ENCODE results near the gene TSPAN4. TPM values are rescaled to one million over a fixed set of nuclear protein-coding genes. Genes with fewer than 3 reads are reported as not detected.
A peak's percentile ranks its signal among the peaks of the same experiment; 100 is the strongest.

The TSPAN4 gene
- total RNA-seq, 3 donors from 2014 or later (not counting 1 experiment from before 2014, with no cell fraction given), result 11.2 to 18.6 (median 14.6) TPM

DNA sequence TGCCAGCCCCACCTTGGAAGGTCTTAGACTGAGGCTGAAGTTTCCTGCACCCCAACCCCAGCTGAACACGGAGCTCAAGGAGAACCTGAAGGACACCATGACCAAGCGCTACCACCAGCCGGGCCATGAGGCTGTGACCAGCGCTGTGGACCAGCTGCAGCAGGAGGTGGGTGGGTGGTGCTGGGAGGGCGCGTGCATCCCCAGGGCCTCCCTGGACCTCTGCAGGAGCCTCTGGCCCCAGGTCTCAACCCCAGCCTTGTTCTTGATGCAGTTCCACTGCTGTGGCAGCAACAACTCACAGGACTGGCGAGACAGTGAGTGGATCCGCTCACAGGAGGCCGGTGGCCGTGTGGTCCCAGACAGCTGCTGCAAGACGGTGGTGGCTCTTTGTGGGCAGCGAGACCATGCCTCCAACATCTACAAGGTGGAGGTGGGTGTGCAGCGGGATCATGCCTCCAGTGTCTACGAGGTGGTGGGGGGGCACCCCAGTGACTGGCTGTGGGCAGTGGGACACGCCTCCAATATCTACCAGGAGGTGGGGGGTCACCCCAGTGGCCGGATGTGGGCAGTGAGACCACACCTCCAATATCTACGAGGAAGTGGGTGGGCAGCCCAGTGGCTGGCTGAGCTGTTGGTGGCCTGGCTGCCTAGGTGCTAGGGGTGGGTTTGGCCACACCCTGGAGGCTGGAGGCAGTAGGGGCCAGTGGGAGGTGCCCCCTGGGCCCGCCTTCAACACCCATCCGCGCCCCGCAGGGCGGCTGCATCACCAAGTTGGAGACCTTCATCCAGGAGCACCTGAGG is 5.3 kb upstream of the TSPAN4 start:
- TF ChIP-seq, protein P1, sequence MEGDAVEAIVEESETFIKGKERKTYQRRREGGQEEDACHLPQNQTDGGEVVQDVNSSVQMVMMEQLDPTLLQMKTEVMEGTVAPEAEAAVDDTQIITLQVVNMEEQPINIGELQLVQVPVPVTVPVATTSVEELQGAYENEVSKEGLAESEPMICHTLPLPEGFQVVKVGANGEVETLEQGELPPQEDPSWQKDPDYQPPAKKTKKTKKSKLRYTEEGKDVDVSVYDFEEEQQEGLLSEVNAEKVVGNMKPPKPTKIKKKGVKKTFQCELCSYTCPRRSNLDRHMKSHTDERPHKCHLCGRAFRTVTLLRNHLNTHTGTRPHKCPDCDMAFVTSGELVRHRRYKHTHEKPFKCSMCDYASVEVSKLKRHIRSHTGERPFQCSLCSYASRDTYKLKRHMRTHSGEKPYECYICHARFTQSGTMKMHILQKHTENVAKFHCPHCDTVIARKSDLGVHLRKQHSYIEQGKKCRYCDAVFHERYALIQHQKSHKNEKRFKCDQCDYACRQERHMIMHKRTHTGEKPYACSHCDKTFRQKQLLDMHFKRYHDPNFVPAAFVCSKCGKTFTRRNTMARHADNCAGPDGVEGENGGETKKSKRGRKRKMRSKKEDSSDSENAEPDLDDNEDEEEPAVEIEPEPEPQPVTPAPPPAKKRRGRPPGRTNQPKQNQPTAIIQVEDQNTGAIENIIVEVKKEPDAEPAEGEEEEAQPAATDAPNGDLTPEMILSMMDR (IDR thresholded peaks at IDR 0.05), result no peak
- ATAC-seq (peak; percentile 5 to 65 (median 44)), DNase-seq (no peak)
- H3K36me3 ChIP-seq (ENCODE audit: control insufficient read depth, insufficient read depth, low read length), result peaks cover 23% of the 10 kb centered on the region
- intact Hi-C loops (cut with micrococcal nuclease), result no loop called here
- H3K27ac ChIP-seq (ENCODE audit: low read length), result peak overlapping the region; percentile 18
- Mint-ChIP-seq H3K27me3 (ENCODE audit: low read depth in 2 of 2) (no peaks in the 10 kb centered on the region), H3K4me3 (peak overlapping the region; percentile 79), H3K4me1 (peaks cover 7 to 28% of the 10 kb centered on the region in 2 donors), H3K9me3 (no peaks in the 10 kb centered on the region), H3K36me3 (no peaks in the 10 kb centered on the region), H3K27ac (peak overlapping the region; percentile 62 to 66)
- 77% methylated on average over 22 of the region's 22 CpGs for WGBS (ENCODE audit: insufficient coverage)
- no peak overlapping the region for H3K4me3 ChIP-seq (ENCODE audit: low read length)
- H3K27me3 ChIP-seq (ENCODE audit: control insufficient read depth, insufficient read depth, low read length), result no peaks in the 10 kb centered on the region
- H3K4me1 ChIP-seq (ENCODE audit: control insufficient read depth, insufficient read depth, low read length), result peaks cover 83% of the 10 kb centered on the region
- no peaks in the 10 kb centered on the region for H3K9me3 ChIP-seq (ENCODE audit: control insufficient read depth, insufficient read depth, low read length)

DNA sequence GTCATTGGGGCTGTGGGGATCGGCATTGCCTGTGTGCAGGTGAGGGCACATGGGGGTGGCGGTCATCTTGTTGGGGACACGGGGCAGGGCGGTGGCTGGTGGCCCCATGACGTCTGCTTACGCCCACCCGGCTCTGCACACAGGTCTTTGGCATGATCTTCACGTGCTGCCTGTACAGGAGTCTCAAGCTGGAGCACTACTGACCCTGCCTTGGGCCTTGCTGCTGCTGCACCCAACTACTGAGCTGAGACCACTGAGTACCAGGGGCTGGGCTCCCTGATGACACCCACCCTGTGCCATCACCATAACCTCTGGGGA is 4.7 kb upstream of the TSPAN4 start:
- intact Hi-C loops (cut with micrococcal nuclease), result no loop called here
- DNase-seq, result no peak
- H3K9me3 Mint-ChIP-seq, result no peaks in the 10 kb centered on the region
- no peaks in the 10 kb centered on the region for H3K27me3 ChIP-seq (ENCODE audit: control insufficient read depth, insufficient read depth, low read length)
- TF ChIP-seq, protein P1 (IDR thresholded peaks at IDR 0.05), result no peak
- no peaks in the 10 kb centered on the region for H3K27me3 Mint-ChIP-seq (ENCODE audit: low read depth in 2 of 2)
- peaks cover 80% of the 10 kb centered on the region for H3K4me1 ChIP-seq (ENCODE audit: control insufficient read depth, insufficient read depth, low read length)
- H3K27ac Mint-ChIP-seq, result peak overlapping the region; percentile 62 to 66
- H3K27ac ChIP-seq (ENCODE audit: low read length), result peak overlapping the region; percentile 18
- no peak for ATAC-seq
- H3K4me3 ChIP-seq (ENCODE audit: low read length), result no peak overlapping the region
- peaks cover 7 to 28% of the 10 kb centered on the region in 2 donors for H3K4me1 Mint-ChIP-seq
- WGBS (ENCODE audit: insufficient coverage), result 85% methylated on average over 8 of the region's 8 CpGs
- peak overlapping the region; percentile 79 for H3K4me3 Mint-ChIP-seq
- H3K9me3 ChIP-seq (ENCODE audit: control insufficient read depth, insufficient read depth, low read length), result no peaks in the 10 kb centered on the region
- peaks cover 23% of the 10 kb centered on the region for H3K36me3 ChIP-seq (ENCODE audit: control insufficient read depth, insufficient read depth, low read length)
- H3K36me3 Mint-ChIP-seq, result no peaks in the 10 kb centered on the region

GRCh38 chr11:838441-839279 is 4.0 kb upstream of the TSPAN4 start:
- peaks cover 7 to 32% of the 10 kb centered on the region in 2 donors for H3K4me1 Mint-ChIP-seq
- no peak overlapping the region for H3K4me3 ChIP-seq (ENCODE audit: low read length)
- no peaks in the 10 kb centered on the region for H3K27me3 Mint-ChIP-seq (ENCODE audit: low read depth in 2 of 2)
- H3K27me3 ChIP-seq (ENCODE audit: control insufficient read depth, insufficient read depth, low read length), result no peaks in the 10 kb centered on the region
- no peak overlapping the region for H3K27ac ChIP-seq (ENCODE audit: low read length)
- intact Hi-C loops (cut with micrococcal nuclease), result no loop called here
- DNase-seq (no peak), ATAC-seq (no peak)
- H3K36me3 ChIP-seq (ENCODE audit: control insufficient read depth, insufficient read depth, low read length), result peaks cover 23% of the 10 kb centered on the region
- peak overlapping the region; percentile 40 for H3K4me3 Mint-ChIP-seq
- H3K4me1 ChIP-seq (ENCODE audit: control insufficient read depth, insufficient read depth, low read length), result peaks cover 82% of the 10 kb centered on the region
- TF ChIP-seq, protein P1 (IDR thresholded peaks at IDR 0.05), result no peak
- H3K36me3 Mint-ChIP-seq, result no peaks in the 10 kb centered on the region
- 77% methylated on average over 17 of the region's 17 CpGs for WGBS (ENCODE audit: insufficient coverage)
- no peaks in the 10 kb centered on the region for H3K9me3 ChIP-seq (ENCODE audit: control insufficient read depth, insufficient read depth, low read length)
- no peaks in the 10 kb centered on the region for H3K9me3 Mint-ChIP-seq
- H3K27ac Mint-ChIP-seq, result peak overlapping the region in 1 of 2 donors; percentile 66
